MCF 10A (cell line): ENCODE data around the gene LRRC2. TPM values are rescaled to one million over a fixed set of nuclear protein-coding genes. Genes with fewer than 3 reads are reported as not detected.

Experiments used
- BruUV-seq: library from RNA; stranded (reverse); fragments of 400-500 nt; replicated peaks from 2 replicates; lab custom pipeline; 2021; lab: Mats Ljungman, UMichigan
- CTCF ChIA-PET: fragments of 300-600 bp; sonication (Branson Sonifier 250); formaldehyde crosslinking; extraction: SDS; loops from one replicate; lab custom pipeline; 2021; ENCODE audit warnings: antibody characterized with exemption, inconsistent platforms; lab: Yijun Ruan, JAX
- POLR2A ChIA-PET: fragments of 300-600, 350-650 bp; sonication (Branson Sonifier 250); formaldehyde crosslinking; extraction: SDS; loops from one replicate; lab custom pipeline; 2020; ENCODE audit warnings: antibody characterized with exemption, inconsistent platforms; lab: Yijun Ruan, JAX
- DNase-seq: peaks from one replicate; pipeline ENCODE4 v3.0.0-alpha.2; 2018; ENCODE audit not compliant: unreplicated experiment
- H3K27ac Mint-ChIP-seq: one replicate; pipeline ENCODE4 v1.8.0; 2022; ENCODE audit warnings: mild to moderate bottlenecking, low read depth, mixed read lengths; ENCODE audit not compliant: unreplicated experiment
- H3K27me3 Mint-ChIP-seq: one replicate; pipeline ENCODE4 v1.8.0; 2022; ENCODE audit warnings: mixed read lengths; ENCODE audit not compliant: insufficient read depth, unreplicated experiment
- H3K36me3 Mint-ChIP-seq: one replicate; pipeline ENCODE4 v1.8.0; 2022; ENCODE audit warnings: mild to moderate bottlenecking, moderate library complexity, mixed read lengths; ENCODE audit not compliant: insufficient read depth, unreplicated experiment
- H3K4me1 Mint-ChIP-seq: one replicate; pipeline ENCODE4 v1.8.0; 2022; ENCODE audit warnings: mixed read lengths; ENCODE audit not compliant: insufficient read depth, unreplicated experiment
- H3K4me3 Mint-ChIP-seq: one replicate; pipeline ENCODE4 v1.8.0; 2022; ENCODE audit warnings: mild to moderate bottlenecking, moderate library complexity, mixed read lengths; ENCODE audit not compliant: unreplicated experiment
- H3K9me3 Mint-ChIP-seq: one replicate; pipeline ENCODE4 v1.8.0; 2022; ENCODE audit warnings: mixed read lengths; ENCODE audit not compliant: unreplicated experiment
- intact Hi-C: fragments of 100-400 bp; cut with micrococcal nuclease; formaldehyde crosslinking; loops from 2 replicates; pipeline ENCODE4 v1.14.1; 2022
- total RNA-seq: library from RNA; stranded (reverse); gene quantifications from 2 replicates; pipeline ENCODE4 v1.2.3, GENCODE V29; 2022
- TF ChIP-seq, protein P1 (sequence below): fragments of 200-600 bp; IDR thresholded peaks from one replicate; pipeline ENCODE4 v1.8.0; 2022; ENCODE audit warnings: antibody characterized with exemption, mild to moderate bottlenecking; ENCODE audit not compliant: unreplicated experiment

The LRRC2 gene
- total RNA-seq, 1 experiment from 2014 or later: not detected

DNA sequence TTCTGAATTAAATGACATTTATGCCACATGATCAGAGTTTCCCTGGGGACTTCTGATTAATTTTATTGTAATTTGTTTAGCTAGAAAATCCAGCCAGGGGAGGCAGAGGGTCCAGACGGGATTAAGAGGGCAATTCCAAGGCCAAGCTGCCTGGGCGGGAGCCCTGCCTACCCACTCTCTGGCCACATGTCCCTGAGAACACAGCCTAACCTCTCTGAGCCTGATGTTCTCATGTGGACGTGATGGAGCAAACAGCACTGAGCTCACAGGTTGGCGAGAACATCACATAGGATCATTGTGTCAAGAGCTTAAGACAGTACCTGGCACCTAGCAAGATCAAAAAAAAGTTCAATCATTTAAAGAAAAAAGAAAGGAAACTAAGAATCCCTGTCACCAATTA lies 1.0 kb downstream of the LRRC2 start:
- ChIA-PET POLR2A (interaction anchor here (0.7 kb wide), 1 partner anchor 10 kb away, joined by 3 read pairs; no protein-coding TSS in a partner anchor), CTCF (interaction anchor here (0.8 to 1.2 kb wide), 2 partner anchors 76 to 187 kb away, joined by 3 to 9 read pairs; no protein-coding TSS in a partner anchor)
- intact Hi-C loops: no loop called here
- H3K4me3 Mint-ChIP-seq: no peak overlapping the region
- H3K27me3 Mint-ChIP-seq: no peaks in the 10 kb centered on the region
- peaks cover 9% of the 10 kb centered on the region for H3K9me3 Mint-ChIP-seq
- H3K27ac Mint-ChIP-seq: no peak overlapping the region
- no TSS peak for BruUV-seq
- no peak for DNase-seq
- TF ChIP-seq, protein P1, sequence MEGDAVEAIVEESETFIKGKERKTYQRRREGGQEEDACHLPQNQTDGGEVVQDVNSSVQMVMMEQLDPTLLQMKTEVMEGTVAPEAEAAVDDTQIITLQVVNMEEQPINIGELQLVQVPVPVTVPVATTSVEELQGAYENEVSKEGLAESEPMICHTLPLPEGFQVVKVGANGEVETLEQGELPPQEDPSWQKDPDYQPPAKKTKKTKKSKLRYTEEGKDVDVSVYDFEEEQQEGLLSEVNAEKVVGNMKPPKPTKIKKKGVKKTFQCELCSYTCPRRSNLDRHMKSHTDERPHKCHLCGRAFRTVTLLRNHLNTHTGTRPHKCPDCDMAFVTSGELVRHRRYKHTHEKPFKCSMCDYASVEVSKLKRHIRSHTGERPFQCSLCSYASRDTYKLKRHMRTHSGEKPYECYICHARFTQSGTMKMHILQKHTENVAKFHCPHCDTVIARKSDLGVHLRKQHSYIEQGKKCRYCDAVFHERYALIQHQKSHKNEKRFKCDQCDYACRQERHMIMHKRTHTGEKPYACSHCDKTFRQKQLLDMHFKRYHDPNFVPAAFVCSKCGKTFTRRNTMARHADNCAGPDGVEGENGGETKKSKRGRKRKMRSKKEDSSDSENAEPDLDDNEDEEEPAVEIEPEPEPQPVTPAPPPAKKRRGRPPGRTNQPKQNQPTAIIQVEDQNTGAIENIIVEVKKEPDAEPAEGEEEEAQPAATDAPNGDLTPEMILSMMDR: no peak
- no peaks in the 10 kb centered on the region for H3K4me1 Mint-ChIP-seq
- H3K36me3 Mint-ChIP-seq: no peaks in the 10 kb centered on the region

DNA sequence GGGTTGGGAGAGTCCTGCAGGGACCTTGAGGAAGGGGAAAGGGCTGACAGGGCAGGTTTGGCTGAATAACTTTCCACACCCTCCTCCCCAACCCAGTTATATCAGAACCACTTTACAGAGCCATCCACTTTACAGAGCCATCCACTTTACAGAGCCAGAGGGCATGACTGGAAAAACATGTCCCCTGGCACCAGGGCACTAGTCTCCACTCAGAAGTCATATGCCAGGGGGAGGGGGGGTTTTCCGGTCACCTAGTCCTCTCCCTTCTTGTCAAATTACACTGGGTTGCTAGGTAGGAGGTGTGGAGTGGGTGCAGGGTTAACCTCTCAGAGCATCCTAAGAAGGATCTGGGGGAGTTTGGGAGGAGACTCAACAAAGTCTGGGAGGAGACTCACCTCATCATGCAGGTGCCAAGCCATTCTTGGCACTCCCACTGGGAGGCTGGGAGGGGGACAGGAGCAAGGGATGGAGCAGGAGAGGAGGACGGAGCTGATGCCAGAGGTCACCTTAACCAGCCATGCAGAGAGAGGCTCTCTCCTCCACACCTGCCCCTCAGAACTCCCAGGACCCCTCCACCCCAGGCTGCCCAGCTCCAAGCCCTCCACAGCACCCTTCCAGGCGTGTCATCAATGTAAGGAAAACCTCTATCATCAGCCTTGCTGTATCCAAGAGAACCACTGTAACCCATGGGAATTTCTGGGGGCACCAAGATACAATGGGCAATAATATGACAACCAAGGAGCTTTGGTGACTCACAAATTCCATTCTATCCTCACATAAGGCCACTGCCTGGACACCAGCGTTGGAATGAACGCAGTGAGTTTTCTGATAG lies 1.7 kb downstream of the LRRC2 start:
- no peak for DNase-seq
- H3K27me3 Mint-ChIP-seq: no peaks in the 10 kb centered on the region
- no peaks in the 10 kb centered on the region for H3K4me1 Mint-ChIP-seq
- peaks cover 9% of the 10 kb centered on the region for H3K9me3 Mint-ChIP-seq
- intact Hi-C loops: no loop called here
- ChIA-PET POLR2A (no interaction called here), CTCF (interaction anchor here (1.2 kb wide), 1 partner anchor 76 kb away, joined by 9 read pairs; no protein-coding TSS in a partner anchor)
- H3K36me3 Mint-ChIP-seq: no peaks in the 10 kb centered on the region
- no peak overlapping the region for H3K4me3 Mint-ChIP-seq
- TF ChIP-seq, protein P1: no peak
- BruUV-seq: no TSS peak
- H3K27ac Mint-ChIP-seq: no peak overlapping the region

DNA sequence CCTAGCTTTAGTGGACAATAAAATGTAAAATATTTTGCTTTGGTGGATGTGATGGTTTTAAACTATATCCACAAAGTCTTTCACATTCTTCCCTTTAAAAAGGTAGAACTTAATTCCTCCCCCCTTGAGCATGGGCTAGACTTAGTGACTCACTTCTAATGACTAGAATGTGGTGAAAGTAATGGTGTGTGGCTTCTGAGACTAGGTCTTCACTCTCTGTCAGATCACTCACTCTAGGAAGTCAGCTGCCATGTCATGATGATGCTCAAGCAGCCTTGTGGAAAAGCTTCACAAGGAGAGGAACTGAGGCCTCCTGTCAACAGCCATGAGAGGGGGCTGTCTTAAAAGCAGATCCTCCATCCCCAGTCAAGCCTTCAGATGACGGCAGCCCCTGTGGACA lies 4.2 kb downstream of the LRRC2 start:
- Mint-ChIP-seq H3K27me3 (no peaks in the 10 kb centered on the region), H3K9me3 (peaks cover 10% of the 10 kb centered on the region), H3K27ac (no peak overlapping the region), H3K36me3 (no peaks in the 10 kb centered on the region), H3K4me1 (peaks cover 12% of the 10 kb centered on the region), H3K4me3 (no peak overlapping the region)
- TF ChIP-seq, protein P1: no peak
- POLR2A ChIA-PET: interaction anchor here (0.6 kb wide), 1 partner anchor 21 kb away, joined by 3 read pairs; no protein-coding TSS in a partner anchor
- DNase-seq: no peak
- CTCF ChIA-PET: interaction anchor here (1.0 to 6.0 kb wide), 3 partner anchors 73 to 184 kb away, joined by 3 to 71 read pairs (median 4); no protein-coding TSS in a partner anchor
- intact Hi-C loops: no loop called here
- no TSS peak for BruUV-seq

DNA sequence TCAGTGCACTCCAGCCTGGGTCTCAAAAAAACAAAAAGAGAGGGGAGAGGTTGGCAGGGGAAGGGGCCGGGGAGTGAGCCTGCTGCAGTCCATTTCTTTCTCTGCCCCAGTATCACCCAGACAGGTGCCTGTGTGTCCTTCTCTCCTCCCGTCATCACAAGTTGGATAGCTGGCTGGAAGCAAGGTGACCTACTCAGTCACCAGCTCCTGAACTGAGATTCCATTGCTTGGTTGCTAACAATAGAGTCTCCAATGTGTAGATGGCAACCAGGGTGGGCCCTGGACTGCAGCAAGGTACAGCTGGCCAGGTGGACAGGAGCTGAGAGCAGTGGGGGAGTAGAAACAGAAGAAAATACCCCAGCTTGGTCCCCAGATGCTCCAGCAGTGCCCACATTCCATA lies 4.6 kb downstream of the LRRC2 start:
- POLR2A ChIA-PET: interaction anchor here (0.6 kb wide), 1 partner anchor 22 kb away, joined by 3 read pairs; no protein-coding TSS in a partner anchor
- Mint-ChIP-seq H3K4me3 (no peak overlapping the region), H3K4me1 (peaks cover 16% of the 10 kb centered on the region), H3K27me3 (no peaks in the 10 kb centered on the region), H3K27ac (no peak overlapping the region), H3K9me3 (peaks cover 15% of the 10 kb centered on the region), H3K36me3 (no peaks in the 10 kb centered on the region)
- TF ChIP-seq, protein P1: no peak
- BruUV-seq: no TSS peak
- no peak for DNase-seq
- CTCF ChIA-PET: interaction anchor here (0.6 to 6.0 kb wide), 4 partner anchors 73 to 335 kb away, joined by 3 to 71 read pairs (median 4); no protein-coding TSS in a partner anchor
- intact Hi-C loops: no loop called here
